ENCODE measurements around the gene HNRNPA1L2.
"Not testable (repeated sequence)": the region's sequence is repeated elsewhere in the genome, so short reads cannot be mapped to it uniquely, and the experiment has no call there.

HNRNPA1L2 gene

DNA sequence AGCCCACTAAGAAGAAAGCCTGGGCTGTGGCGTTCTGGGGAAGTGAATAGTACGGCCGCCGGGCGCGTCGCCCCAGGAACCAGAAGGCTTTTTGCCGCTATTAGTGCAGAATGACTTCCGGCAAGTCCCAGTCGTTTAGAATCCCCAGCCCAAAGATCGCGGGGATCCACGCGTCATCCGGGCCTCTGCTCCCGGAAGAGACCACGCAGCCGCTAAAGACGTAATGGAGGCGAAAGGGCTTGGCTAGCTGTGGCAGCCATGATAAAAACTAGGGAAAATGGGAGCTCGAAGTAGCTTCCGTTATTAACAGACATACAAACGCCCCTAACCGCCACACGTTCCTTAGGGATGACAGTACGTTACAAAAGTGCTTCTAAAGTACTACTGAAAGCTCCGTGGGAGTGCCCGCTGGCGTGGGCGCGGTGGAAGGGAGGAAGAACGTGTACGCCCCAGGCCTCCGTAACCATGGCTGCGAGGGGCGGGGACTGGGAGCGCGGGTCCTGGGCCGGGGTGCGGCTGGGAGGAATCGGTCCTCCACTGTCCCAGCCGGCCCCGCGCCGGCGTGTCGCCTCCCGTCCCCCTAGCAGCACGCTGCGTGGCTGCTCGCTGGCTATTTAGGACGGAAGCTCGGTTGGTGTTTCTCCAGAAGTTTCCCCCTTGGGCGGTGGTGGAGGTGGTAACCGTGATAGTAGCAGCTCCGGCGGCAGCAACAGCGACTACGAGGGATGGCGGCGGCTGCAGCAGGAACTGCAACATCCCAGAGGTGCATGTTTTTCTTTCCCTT is 10.2 kb downstream of the HNRNPA1L2 start, which contains the start of gene SUGT1:
SUGT1 (plus strand) TSS at position 641 of the 784 bp plus-strand sequence; CDS start at position 726, 85 bp downstream.
- ATAC-seq (replicated peaks; ENCODE audit: extremely low read depth, poor library complexity, severe bottlenecking): peak; percentile 96

DNA sequence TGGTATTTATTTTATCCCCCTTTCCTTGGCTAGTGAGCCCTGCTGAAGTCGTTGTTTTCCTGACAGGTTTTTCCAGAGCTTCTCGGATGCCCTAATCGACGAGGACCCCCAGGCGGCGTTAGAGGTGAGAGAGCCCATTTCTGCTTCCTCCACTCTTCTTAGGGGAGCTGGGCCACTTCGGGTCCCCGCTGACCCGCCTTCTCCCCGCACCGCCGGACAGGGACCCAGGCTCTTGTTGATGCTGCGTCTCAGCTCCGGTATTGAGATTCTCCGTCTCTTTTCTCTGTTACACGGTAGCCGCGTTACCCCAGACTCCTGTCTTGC is 10.7 kb downstream of the HNRNPA1L2 start:
- Mint-ChIP-seq H3K4me3 (no peak overlapping the region), H3K27me3 (no peaks in the 10 kb centered on the region), H3K27ac (ENCODE audit: low read depth) (no peak overlapping the region), H3K4me1 (peaks cover 7% of the 10 kb centered on the region), H3K9me3 (no peaks in the 10 kb centered on the region), H3K36me3 (ENCODE audit: insufficient read depth) (peaks cover under 1% of the 10 kb centered on the region)
- peak; percentile 15 for ATAC-seq (replicated peaks; ENCODE audit: extremely low read depth, poor library complexity, severe bottlenecking)
- DNase-seq (ENCODE audit: low spot score in 2 of 2): no peak

More for the DNA sequence above, 10.2 kb downstream of the HNRNPA1L2 start, which contains the start of gene SUGT1:
- DNase-seq (ENCODE audit: low spot score in 2 of 2): peak; percentile 89 to 93
- H3K27ac Mint-ChIP-seq (ENCODE audit: low read depth): no peak within 1 kb of the TSS
- H3K4me1 Mint-ChIP-seq: peaks cover 7% of the 10 kb centered on the region
- no peaks in the 10 kb centered on the region for H3K27me3 Mint-ChIP-seq
- H3K4me3 Mint-ChIP-seq: no peak within 1 kb of the TSS
- H3K9me3 Mint-ChIP-seq: no peaks in the 10 kb centered on the region
- no peaks in the 10 kb centered on the region for H3K36me3 Mint-ChIP-seq (ENCODE audit: insufficient read depth)

- no peak overlapping the region for H3K4me3 Mint-ChIP-seq
- no peaks in the 10 kb centered on the region for H3K9me3 Mint-ChIP-seq
- ATAC-seq (replicated peaks; ENCODE audit: extremely low read depth, poor library complexity, severe bottlenecking) (no peak), DNase-seq (ENCODE audit: low spot score in 2 of 2) (no peak)
- H3K36me3 Mint-ChIP-seq (ENCODE audit: insufficient read depth): peaks cover 43% of the 10 kb centered on the region
- H3K27me3 Mint-ChIP-seq: no peaks in the 10 kb centered on the region
- no peaks in the 10 kb centered on the region for H3K4me1 Mint-ChIP-seq
- peak overlapping the region; percentile 63 for H3K27ac Mint-ChIP-seq (ENCODE audit: low read depth)
These were observed 17.1 kb downstream of the HNRNPA1L2 start for GRCh38 chr13:52659340-52659739.

DNA sequence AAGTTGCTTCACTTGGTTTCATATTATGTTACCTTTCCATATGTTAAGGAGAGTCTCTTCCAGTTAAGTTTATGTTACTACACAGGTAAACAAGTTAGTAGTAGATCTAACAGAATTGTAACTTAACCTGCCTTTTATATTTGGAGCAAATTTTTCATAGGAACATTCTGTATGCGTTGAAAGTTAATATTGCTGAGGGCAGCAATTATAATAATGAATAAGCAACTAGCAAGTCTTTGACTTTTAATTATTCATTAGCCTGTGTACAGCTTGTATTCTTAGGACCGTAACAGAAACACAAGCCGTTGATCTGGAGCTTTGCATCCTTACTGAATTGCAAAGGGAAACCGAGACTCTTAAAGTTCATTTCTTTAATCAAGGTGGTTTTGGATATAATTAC is 22.0 kb downstream of the HNRNPA1L2 start:
- H3K36me3 Mint-ChIP-seq (ENCODE audit: insufficient read depth): peaks cover 70% of the 10 kb centered on the region
- H3K27ac Mint-ChIP-seq (ENCODE audit: low read depth): no peak overlapping the region
- no peaks in the 10 kb centered on the region for H3K27me3 Mint-ChIP-seq

DNA sequence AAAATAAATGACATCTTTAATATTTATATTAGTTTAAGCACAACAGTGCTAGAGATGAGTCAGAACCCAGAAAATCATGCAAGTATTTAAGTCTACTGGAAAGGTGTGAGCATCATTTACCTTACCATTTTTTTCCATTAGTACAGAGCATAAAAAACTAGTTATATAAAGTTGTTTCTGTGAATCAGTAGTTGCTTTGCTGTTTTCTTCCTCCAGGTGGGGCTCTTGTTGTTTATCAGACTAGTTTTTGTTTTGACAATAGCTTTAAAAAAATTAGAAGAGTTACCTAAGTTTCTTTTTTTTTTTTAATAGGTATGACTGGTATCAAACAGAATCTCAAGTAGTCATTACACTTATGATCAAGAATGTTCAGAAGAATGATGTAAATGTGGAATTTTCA is 23.1 kb downstream of the HNRNPA1L2 start:
- no peaks in the 10 kb centered on the region for H3K27me3 Mint-ChIP-seq
- no peak for ATAC-seq (replicated peaks; ENCODE audit: extremely low read depth, poor library complexity, severe bottlenecking)
- H3K27ac Mint-ChIP-seq (ENCODE audit: low read depth): no peak overlapping the region
- H3K36me3 Mint-ChIP-seq (ENCODE audit: insufficient read depth): peaks cover 59% of the 10 kb centered on the region
- no peaks in the 10 kb centered on the region for H3K4me1 Mint-ChIP-seq
- no peak for DNase-seq (ENCODE audit: low spot score in 2 of 2)
- H3K4me3 Mint-ChIP-seq: no peak overlapping the region
- no peaks in the 10 kb centered on the region for H3K9me3 Mint-ChIP-seq

More for the DNA sequence above, 22.0 kb downstream of the HNRNPA1L2 start:
- H3K4me3 Mint-ChIP-seq: no peak overlapping the region
- no peaks in the 10 kb centered on the region for H3K4me1 Mint-ChIP-seq
- ATAC-seq (replicated peaks; ENCODE audit: extremely low read depth, poor library complexity, severe bottlenecking): no peak
- no peaks in the 10 kb centered on the region for H3K9me3 Mint-ChIP-seq
- no peak for DNase-seq (ENCODE audit: low spot score in 2 of 2)

GRCh38 chr13:52669677-52670076 is 27.4 kb downstream of the HNRNPA1L2 start:
- Mint-ChIP-seq H3K27me3 (no peaks in the 10 kb centered on the region), H3K4me3 (no peak overlapping the region), H3K9me3 (no peaks in the 10 kb centered on the region), H3K27ac (ENCODE audit: low read depth) (no peak overlapping the region), H3K36me3 (ENCODE audit: insufficient read depth) (peaks cover 37% of the 10 kb centered on the region), H3K4me1 (no peaks in the 10 kb centered on the region)
- DNase-seq (ENCODE audit: low spot score in 2 of 2) (no peak), ATAC-seq (replicated peaks; ENCODE audit: extremely low read depth, poor library complexity, severe bottlenecking) (no peak)

- Mint-ChIP-seq H3K4me1 (peaks cover 3% of the 10 kb centered on the region), H3K9me3 (no peaks in the 10 kb centered on the region), H3K4me3 (no peak overlapping the region), H3K27ac (ENCODE audit: low read depth) (no peak overlapping the region), H3K36me3 (ENCODE audit: insufficient read depth) (peaks cover 38% of the 10 kb centered on the region), H3K27me3 (no peaks in the 10 kb centered on the region)
- ATAC-seq (replicated peaks; ENCODE audit: extremely low read depth, poor library complexity, severe bottlenecking): no peak
- DNase-seq (ENCODE audit: low spot score in 2 of 2): no peak
These were observed 28.5 kb downstream of the HNRNPA1L2 start for GRCh38 chr13:52670726-52671125.

DNA sequence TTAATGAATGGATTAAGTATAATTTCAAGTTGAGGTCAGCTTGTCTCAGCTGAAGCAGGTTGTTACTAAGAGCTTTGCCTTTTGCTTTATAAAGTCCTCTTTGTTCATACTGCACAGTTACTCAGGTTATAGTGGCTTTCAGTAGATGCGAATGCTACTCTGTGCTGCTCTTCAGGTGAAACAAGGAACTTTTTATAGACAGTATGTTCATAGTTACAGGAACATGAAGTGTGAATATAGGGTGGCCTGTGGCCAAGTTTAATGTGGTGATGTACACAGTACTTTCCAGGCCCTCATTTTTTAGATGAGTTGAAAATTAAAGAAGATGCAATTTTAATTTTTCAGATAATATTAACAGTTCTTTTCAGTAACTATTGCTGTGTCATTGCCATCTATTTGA is 31.2 kb downstream of the HNRNPA1L2 start:
- Mint-ChIP-seq H3K27me3 (no peaks in the 10 kb centered on the region), H3K9me3 (no peaks in the 10 kb centered on the region), H3K36me3 (ENCODE audit: insufficient read depth) (peaks cover 31% of the 10 kb centered on the region), H3K27ac (ENCODE audit: low read depth) (no peak overlapping the region), H3K4me3 (no peak overlapping the region), H3K4me1 (peaks cover 20% of the 10 kb centered on the region)
- DNase-seq (ENCODE audit: low spot score in 2 of 2): no peak
- ATAC-seq (replicated peaks; ENCODE audit: extremely low read depth, poor library complexity, severe bottlenecking): no peak

- Mint-ChIP-seq H3K27ac (ENCODE audit: low read depth) (peak overlapping the region; percentile 9), H3K27me3 (no peaks in the 10 kb centered on the region), H3K9me3 (no peaks in the 10 kb centered on the region), H3K36me3 (ENCODE audit: insufficient read depth) (peaks cover 42% of the 10 kb centered on the region), H3K4me3 (no peak overlapping the region), H3K4me1 (peaks cover 20% of the 10 kb centered on the region)
- ATAC-seq (replicated peaks; ENCODE audit: extremely low read depth, poor library complexity, severe bottlenecking): no peak
- no peak for DNase-seq (ENCODE audit: low spot score in 2 of 2)
These were observed 35.6 kb downstream of the HNRNPA1L2 start for GRCh38 chr13:52677823-52678222.

- H3K4me3 Mint-ChIP-seq; H3K4me1 Mint-ChIP-seq; ATAC-seq (replicated peaks; ENCODE audit: extremely low read depth, poor library complexity, severe bottlenecking); DNase-seq (ENCODE audit: low spot score in 2 of 2); H3K9me3 Mint-ChIP-seq; H3K27me3 Mint-ChIP-seq: not testable (repeated sequence)
- Mint-ChIP-seq H3K36me3 (ENCODE audit: insufficient read depth) (peaks cover 49% of the 10 kb centered on the region), H3K27ac (ENCODE audit: low read depth) (peak overlapping the region; percentile 71)
These were observed 43.6 kb downstream of the HNRNPA1L2 start for GRCh38 chr13:52685806-52686205.

- peaks cover 46% of the 10 kb centered on the region for H3K36me3 Mint-ChIP-seq (ENCODE audit: insufficient read depth)
- no peaks in the 10 kb centered on the region for H3K4me1 Mint-ChIP-seq
These were observed 44.1 kb downstream of the HNRNPA1L2 start for GRCh38 chr13:52686376-52686775.

More at GRCh38 chr13:52686376-52686775, 44.1 kb downstream of the HNRNPA1L2 start:
- DNase-seq (ENCODE audit: low spot score in 2 of 2): no peak
- Mint-ChIP-seq H3K9me3 (no peaks in the 10 kb centered on the region), H3K4me3 (no peak overlapping the region), H3K27me3 (no peaks in the 10 kb centered on the region), H3K27ac (ENCODE audit: low read depth) (no peak overlapping the region)
- ATAC-seq (replicated peaks; ENCODE audit: extremely low read depth, poor library complexity, severe bottlenecking): no peak
